Activated CD4-positive, alpha-beta T cell treated with anti-CD3 and anti-CD28 coated beads, Interleukin-10, Interleukin-2, amounts not matched to agents 100 ng/mL and 50 ng/mL, durations not matched to agents 16 hours and 8 hours (primary cell): ENCODE data around the gene INTS3.
"Not testable (repeated sequence)": the region's sequence is repeated elsewhere in the genome, so short reads cannot be mapped to it uniquely, and the experiment has no call there.

Experiments
- DNase-seq: peaks from one replicate; pipeline ENCODE4 v3.0.0-alpha.2; 2020

INTS3 gene

DNA sequence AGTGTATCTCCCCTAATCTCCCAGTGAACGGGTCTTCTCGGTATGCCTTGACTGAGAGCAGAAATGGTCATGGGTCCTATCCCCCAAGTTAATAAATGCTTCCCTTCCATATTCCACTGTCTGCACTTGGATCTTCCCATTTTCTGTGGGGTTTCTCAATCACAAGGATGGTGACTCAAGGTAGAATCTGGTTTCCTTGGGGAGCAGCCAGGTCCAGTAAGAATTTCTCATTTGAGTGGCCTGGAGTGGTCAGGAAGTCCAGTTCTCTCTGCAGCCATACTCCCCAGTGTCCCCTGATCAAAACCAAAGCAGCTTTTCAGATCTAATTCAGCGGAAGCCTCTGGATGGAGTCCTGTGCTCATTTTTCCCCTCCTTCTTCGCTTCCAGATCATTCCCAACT, 32.6 kb downstream of the INTS3 start:
- no peak for DNase-seq

DNA sequence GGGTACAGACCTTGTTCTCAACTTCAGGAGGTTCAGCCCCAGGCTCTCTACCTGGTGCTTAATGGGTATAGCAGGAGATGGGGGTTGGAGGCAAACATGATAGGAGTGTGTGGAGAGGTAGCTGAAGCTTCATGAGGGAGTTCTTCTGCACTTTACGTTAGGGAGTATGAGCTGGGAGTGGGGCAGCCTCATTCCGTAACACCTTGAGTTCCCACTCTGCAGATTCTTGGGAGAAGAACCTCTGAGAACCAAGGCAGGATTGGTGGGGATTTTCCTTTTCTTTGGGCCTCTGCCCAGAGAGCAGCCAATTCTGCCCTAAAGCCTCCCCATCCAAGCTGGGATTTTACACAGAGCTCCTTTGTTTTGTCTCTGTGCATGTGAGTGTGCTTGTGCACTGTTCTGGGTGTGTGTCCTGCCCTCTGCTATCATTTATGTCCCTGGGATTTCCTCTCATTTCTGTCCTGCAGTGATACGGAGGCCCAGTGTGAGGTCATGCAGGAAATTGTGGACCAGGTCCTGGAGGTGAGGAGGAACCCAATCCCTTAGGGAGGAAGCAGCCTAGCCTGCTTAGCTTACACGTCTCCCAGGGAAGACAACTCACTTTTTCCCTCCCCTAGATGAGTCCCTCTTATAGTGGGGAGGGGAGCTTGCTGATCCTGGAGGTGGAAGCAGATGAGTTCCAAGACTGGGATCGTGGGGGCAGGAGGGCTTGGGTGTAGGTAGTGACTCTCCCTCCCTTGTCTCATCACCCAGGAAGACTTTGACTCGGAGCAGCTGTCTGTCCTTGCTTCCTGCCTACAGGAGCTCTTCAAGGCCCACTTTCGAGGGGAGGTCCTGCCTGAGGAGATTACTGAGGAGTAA, 35.7 kb downstream of the INTS3 start:
- DNase-seq, result no peak

DNA sequence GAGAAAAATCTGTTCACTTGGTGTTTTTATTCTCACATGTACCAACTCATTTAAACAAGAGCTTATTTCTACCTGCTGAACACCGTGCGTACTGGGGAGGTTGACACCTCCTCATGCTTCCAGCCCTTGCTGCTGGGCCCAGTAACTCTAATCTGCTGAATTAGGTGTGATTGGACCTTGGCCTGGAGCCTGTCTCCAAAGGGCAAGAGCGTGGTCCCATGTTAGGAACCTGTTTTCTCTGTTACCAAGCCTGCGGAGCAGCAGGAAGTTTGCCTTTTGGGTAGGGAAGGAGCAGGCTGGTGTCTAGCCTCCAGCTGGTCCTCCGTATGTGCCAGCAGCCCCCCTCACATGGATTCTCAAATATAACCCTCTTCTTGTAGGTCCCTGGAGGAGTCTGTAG, 36.5 kb downstream of the INTS3 start:
- no peak for DNase-seq

DNA sequence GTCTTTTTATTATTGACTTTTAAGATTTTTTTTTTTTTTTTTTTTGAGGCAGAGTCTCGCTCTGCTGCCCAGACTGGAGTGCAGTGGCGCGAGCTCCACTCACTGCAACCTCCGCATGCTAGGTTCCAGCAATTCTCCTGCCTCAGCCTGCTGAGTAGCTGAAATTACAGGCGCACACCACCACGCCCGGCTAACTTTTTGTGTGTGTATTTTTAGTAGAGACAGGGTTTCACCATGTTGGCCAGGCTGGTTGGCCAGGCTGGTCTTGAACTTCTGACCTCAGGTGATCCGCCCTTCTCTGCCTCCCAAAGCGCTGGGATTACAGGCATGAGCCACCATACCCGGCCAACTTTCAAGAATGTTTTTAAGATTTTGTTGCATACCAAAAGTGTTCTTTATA, 38.8 kb downstream of the INTS3 start:
- not testable (repeated sequence) for DNase-seq

DNA sequence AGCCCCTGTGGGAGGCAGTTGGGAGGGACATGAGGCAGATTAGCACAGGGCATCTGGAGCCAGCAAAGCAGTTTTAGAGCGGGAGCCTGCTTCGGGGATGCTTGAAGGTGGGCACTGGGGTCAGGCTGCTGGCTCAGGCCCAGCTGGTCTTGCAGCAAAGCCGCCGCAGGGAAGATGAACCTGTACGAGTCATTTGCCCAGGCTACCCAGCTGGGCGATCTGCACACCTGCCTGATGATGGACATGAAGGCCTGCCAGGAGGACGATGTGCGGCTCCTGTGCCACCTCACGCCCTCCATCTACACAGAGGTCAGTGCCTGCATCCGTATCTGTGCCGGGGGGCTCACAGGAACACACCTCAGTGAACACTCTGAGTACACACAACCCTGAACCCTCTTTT, 39.7 kb downstream of the INTS3 start:
- no peak for DNase-seq

DNA sequence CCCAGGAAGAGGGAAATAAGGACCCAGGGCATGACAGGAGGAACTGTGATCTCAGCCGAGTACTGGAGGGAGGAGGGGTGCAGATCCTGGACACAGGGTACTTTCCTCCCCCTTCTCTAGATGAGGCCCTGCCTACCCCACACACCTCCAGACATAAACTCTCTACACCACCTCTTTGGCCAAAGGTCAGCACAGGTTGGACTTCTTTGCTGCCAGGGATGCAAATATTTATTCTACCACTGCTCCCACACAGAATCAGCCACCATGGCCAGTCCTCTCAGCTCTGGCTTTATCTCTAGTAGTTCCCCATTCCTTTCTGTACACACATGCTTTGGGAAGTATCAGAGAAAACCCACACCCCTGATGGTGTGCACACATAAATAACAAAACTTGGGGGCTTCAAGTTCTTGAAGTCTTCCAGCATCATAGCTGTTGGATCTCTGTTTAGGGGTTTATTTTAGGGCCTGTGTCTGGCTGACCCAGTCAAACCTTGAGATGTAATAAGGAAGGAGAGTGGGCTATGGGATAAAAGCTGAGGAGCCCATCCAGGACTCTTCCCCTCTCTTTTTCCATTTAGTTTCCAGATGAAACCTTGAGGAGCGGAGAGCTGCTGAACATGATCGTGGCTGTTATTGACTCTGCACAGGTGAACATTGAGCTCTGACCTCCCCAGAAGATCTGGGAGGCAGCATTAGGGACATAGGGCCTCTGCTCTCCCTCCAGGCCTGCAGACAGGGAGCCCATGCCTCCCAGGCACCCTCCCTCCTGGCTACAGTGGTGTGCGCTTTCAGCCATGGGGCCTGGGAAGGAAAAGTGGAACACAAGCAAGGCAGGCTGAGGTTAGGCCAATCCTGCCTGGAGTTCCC, 40.7 kb downstream of the INTS3 start:
- DNase-seq, result no peak

DNA sequence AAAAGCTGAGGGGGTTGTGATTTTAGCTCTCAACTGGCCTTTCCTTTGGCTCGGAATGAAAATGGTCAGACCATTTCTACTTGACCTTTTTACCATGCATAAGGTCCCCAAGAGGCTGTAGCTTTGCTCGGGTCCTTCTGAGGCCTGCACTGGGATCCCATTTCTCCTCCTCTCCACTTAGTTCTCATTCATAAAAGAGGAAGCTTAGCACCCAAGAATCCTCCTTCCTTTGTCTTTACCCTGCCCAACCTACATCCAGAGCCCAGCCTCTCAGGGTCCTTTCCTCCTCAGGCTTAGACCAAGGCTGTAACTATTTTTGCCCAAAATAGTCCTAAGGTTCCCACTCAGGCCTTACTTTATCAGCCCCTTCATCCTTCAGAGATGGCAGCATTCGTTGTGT, 41.4 kb downstream of the INTS3 start:
- DNase-seq, result no peak

DNA sequence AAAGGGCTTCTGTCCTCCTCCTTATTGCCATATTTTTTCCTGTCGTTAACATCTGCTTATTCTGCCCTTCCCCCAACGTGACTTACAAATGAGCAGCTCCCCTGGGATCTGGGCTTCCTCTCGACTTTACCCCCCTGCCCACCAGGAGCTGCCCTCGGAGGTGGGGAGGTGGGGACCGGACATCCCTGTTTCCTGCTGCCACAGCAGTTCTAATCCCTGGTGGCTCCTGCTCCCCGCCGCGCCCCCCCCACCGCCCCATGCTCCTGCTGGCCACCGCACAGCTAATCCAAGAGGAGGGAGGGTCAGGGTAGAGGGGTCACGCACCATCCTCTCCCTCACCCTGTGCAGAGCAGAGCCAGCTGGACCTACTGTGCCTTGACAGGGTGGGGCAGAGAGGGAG, 42.9 kb downstream of the INTS3 start:
- no peak for DNase-seq

DNA sequence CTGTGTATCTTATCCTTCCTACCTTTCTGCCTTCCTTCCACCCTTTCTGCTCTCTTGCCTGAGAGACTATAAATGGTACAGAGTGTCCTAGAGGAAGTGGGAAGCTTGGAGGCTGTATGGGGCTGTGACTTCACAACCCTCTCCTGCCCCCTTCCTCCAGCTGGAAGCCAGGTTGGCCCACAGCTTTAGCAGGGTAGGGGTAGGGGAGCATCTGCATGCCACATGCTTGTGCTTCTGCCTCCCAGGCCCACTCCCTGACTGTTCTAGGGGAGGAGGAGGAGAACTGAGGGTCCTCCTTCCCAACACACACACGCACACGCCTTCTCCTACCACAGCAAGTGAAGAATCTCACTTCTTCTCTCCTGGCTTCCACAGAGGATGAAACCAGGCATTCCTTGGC, 43.4 kb downstream of the INTS3 start:
- DNase-seq, result no peak

DNA sequence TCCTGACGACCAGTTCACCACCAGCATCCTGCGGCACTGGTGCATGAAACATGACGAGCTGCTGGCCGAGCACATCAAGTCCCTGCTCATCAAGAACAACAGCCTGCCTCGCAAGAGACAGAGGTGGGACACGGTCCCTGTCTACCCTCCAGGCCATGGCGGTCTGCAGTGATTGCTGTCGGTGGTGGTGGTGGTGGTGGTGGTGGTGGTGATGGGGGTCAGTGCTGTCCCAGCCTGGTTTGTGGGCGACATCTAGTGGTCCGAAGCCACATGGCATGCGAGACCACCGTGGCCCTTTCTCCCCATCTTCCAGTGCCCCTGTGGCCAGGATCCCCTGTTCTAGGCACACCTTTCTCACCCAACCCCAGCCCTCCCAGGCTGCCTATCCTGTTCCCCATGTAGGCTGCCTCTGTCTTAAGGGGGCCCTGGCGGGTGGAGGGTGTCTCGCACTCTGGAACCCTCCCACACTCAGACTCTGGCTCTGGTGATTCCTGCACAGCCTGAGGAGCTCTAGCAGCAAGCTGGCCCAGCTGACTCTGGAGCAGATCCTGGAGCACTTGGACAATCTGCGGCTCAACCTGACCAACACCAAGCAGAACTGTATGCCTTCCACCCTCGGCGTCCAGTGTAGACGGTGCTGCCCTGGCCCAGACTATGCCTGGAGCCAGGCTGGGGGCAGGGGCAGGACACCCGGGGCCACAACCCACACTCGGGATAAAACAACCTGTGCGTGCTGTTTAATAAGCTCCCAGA, 44.2 kb downstream of the INTS3 start:
- DNase-seq, result no peak

DNA sequence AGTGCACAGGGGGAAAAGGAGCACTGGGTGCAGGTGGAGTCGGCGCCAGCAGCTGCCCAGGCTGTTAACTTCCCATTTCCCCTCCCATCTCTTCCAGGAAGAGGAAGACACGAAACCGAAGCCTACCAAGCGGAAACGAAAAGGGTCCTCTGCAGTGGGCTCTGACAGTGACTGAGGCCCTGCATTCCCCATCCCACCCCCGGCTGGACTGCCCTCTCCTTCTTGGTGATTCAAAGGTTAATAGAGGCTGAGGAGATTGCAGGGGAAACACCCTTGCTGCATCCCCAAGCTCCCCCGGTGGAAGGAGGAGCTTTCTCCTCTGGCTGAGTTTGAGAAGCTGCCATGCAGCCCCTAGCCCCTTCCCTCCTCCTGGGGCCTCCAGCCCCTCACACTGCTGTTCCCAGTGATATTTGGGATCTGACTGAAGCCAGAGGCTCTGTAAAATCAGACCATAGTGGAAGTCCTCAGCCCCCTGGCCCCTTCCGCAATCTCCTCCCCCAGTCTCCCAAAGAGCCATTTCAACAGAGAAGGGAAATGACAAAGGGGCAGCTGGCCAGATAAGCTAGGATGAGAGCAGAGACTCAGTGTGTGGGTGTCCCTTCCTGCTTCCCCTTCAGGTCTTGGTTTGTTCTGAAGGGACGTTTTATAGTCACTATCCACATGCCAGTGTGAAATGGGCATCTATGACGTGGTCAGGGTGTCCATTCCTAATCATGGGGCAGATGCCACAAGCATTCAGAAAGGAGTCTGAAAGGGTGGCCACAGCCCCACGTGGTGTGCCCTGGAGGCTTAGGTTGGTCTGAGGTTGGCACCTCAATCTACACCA, 45.5 kb downstream of the INTS3 start:
- DNase-seq, result no peak

DNA sequence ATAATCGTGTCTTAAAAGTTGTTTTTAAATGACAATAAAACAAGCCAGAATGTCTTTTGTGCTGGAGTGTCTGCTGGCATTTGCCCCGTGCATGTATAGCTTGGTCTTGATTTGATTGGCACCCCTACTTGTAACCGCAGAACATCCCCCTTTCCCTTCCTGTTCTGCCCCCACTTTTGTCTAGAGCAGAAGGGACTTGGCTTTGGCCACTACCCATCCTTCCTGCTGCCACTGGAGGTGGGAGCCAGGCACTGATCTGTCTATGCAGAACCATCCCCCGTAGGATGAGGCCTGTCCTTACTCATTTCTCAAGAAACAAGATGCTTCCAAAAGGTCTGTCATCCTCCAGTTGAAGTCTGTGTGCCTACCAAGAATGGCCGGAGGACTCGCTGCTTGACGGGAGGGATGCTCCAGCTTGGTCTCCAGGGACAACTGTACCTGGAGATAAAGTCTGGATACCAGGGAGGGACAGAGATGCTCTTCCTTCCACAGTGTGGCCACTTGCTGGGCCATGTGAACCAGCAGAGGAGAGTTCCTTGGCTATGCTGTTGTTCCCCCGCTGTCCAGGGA, 46.3 kb downstream of the INTS3 start:
- no peak for DNase-seq

DNA sequence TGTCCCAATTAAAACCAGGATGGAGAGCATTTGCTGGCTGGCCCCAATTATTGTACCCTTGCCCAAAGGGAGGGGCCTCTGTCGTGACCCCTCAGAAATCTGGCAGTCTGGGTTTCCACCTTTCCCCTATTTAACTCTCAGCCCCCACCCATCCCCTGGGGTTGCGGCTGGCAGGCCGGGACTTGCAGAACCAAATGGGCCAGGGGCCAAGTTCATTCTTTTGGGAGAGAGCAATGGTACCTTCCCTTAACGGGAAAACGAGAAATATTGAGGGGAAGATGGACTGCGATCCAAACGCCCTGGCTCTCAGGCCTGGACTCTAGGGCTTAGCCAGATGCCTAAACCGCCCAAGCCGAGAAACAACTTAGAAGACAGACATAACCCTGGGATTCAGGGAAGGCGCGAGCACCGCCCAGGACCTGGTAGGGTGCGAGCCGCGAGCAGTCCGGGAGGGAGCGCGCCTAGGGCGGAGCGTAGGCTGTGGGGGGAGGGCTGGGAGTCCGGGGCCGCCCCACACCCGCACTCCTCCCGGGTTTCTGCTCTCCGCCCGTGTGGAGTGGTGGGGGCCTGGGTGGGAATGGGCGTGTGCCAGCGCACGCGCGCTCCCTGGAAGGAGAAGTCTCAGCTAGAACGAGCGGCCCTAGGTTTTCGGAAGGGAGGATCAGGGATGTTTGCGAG, 47.1 kb downstream of the INTS3 start, which contains the start of gene SLC27A3:
Gene SLC27A3 (plus strand): TSS at position 628 of the 678 bp plus-strand sequence. CDS start 91 bp downstream, outside the sequence.
- DNase-seq, result no peak

DNA sequence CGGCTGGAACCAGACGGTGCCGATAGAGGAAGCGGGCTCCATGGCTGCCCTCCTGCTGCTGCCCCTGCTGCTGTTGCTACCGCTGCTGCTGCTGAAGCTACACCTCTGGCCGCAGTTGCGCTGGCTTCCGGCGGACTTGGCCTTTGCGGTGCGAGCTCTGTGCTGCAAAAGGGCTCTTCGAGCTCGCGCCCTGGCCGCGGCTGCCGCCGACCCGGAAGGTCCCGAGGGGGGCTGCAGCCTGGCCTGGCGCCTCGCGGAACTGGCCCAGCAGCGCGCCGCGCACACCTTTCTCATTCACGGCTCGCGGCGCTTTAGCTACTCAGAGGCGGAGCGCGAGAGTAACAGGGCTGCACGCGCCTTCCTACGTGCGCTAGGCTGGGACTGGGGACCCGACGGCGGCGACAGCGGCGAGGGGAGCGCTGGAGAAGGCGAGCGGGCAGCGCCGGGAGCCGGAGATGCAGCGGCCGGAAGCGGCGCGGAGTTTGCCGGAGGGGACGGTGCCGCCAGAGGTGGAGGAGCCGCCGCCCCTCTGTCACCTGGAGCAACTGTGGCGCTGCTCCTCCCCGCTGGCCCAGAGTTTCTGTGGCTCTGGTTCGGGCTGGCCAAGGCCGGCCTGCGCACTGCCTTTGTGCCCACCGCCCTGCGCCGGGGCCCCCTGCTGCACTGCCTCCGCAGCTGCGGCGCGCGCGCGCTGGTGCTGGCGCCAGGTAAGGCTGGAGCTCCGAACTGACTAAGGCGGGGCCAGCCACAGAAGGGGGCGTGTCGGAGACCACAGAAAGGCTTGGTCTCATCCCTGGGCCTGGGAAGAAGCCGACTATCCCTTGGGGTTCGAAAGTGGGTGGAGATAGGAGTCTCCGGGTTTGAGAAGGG, 47.8 kb downstream of the INTS3 start:
- peak; percentile 73 for DNase-seq

DNA sequence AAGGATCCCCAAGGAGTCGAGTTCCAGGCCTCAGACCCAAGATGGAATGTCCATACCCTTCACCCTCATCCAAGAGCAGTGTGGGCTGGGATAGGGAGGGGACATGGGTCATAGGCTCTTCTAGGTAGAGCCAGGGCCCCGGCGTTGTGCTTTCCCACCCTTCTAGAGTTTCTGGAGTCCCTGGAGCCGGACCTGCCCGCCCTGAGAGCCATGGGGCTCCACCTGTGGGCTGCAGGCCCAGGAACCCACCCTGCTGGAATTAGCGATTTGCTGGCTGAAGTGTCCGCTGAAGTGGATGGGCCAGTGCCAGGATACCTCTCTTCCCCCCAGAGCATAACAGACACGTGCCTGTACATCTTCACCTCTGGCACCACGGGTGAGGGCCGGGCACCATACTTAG, 48.5 kb downstream of the INTS3 start:
- DNase-seq, result no peak

DNA sequence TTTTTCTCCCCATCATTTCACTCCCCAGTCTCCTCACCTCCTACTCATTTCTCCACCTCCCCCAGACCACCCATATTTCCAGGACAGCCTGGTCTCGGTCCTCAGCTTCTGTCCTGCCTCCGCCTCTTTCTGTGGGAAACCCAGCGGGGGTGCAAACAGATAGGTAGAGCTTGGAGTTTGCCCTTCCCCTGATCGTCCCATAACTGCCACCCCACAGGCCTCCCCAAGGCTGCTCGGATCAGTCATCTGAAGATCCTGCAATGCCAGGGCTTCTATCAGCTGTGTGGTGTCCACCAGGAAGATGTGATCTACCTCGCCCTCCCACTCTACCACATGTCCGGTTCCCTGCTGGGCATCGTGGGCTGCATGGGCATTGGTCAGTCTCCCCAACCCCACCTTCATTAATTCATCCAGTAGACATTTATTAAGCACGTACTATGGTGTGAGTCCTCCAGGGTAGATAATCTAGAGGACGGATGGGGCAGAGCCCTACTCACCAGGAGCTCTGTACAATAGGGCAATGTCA, 49.1 kb downstream of the INTS3 start:
- no peak for DNase-seq

DNA sequence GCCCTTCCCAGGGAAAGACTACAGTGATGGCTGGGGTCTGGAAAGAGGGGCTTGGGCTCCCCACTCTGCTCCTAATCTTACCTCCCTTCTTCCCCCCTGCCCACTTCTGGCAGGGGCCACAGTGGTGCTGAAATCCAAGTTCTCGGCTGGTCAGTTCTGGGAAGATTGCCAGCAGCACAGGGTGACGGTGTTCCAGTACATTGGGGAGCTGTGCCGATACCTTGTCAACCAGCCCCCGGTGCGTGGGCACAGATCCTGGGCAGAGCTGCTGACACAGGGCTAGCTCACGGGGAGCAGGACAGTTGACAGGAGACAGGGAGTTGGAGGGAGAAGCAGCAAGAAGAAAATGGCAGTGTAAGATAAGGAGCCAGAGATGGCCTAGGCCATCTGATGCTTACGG, 49.8 kb downstream of the INTS3 start:
- no peak for DNase-seq

DNA sequence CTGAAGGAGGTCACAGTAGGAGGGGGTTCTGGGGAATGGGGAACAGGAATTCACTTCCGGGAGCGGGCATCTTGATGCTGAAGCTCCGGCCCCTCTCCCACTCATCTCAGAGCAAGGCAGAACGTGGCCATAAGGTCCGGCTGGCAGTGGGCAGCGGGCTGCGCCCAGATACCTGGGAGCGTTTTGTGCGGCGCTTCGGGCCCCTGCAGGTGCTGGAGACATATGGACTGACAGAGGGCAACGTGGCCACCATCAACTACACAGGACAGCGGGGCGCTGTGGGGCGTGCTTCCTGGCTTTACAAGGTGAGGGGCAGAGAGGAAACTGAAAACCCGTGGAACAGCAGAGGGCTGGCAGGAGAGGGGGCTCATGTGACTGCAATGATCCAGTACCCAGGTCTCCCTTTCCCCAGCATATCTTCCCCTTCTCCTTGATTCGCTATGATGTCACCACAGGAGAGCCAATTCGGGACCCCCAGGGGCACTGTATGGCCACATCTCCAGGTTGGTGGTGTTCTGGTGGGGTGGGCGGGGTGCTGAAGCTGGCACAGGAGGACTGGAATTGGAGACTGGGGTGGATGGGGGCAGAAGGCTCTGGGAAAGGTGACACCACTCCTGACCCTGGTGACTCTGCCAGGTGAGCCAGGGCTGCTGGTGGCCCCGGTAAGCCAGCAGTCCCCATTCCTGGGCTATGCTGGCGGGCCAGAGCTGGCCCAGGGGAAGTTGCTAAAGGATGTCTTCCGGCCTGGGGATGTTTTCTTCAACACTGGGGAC, 50.4 kb downstream of the INTS3 start:
- no peak for DNase-seq

DNA sequence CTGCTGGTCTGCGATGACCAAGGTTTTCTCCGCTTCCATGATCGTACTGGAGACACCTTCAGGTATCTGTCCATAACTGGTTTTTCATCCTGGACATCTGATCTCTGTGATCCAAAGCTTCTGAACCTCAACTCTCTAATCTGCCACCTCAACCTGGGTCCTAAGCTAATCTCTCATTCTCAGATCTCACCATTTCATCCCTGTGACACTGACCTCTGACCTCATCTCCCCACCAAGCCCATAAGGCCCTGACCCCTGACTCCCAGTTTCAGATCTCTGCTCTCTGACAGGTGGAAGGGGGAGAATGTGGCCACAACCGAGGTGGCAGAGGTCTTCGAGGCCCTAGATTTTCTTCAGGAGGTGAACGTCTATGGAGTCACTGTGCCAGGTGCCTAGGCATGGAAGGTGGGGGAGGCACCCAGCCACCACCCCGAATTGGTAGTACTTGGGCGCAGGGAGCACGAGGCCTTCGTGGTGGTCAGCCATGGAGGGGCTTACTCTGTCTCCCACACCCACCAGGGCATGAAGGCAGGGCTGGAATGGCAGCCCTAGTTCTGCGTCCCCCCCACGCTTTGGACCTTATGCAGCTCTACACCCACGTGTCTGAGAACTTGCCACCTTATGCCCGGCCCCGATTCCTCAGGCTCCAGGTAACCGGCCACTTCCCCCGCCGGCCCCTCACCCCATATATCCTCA, 51.1 kb downstream of the INTS3 start:
- no peak for DNase-seq
